AML-193 (cell line): ENCODE results near the gene PICALM.
"Not testable (repeated sequence)": the region's sequence is repeated elsewhere in the genome, so short reads cannot be mapped to it uniquely, and the experiment has no call there.

Experiments
- DNase-seq, 2 experiments: peaks; one replicate each; lab custom pipeline; 2025; lab: John Stamatoyannopoulos, UW

The PICALM gene

DNA sequence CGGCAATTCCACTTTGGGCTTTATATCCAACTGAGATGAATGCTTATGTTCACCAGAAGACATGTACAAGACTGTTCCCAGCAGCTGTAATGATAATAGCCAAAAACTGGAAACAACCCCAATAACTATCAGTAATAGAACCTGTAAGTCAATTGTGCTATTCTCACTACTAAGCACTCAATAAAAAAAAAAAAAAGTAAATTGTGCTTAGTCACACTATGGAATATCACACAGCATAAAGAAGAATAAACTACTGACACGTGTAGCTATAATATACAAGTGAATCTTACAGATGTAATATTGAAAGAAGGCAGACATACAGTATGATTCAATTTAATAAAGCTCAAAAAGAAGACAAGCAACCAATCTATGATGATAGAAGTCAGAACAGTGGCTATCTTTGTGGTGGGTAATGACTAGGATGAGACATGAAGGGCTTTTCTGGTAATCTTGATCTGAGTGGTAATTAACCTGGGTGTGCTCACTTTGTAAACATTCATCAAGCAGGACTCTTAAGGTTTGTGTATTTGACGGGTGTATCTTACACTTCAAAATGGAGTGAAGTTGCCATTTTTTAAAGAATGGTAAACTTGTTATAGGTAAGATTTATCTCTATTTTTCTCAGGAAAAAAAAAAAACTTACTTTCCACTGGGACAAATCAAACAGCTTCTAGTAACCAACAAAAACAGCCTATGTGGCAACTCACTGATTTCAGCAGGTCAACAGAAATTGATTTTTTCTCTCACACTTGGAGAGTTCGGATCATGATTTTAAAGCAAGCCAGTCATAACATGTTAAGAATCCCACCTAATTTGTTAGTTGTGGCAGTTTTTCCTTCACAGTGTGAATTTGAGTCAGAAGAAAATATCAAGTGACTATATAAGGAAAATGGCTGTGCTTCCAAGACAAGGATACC lies 129.5 kb downstream of the PICALM start:
- no peak for DNase-seq

DNA sequence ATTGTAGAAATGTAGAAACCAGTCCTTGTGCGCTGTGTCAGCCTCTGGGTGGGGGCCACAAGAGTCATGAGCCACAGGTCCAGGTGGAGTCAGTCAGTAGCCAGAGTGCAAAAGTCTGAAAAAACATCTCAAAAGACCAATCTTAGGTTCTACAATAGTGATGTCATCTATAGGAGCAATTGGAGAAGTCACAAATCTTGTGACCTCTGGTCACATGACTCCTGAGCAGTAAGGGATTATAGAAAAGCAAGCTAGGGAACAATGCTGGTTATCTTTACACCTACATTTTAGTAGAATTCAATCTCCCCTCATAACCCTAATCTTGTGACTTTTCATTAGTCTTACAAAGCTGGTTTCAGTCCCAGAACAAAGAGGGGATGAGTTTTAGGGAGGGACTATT lies 131.0 kb downstream of the PICALM start:
- no peak for DNase-seq

GRCh38 chr11:85935751-85936150 lies 133.1 kb downstream of the PICALM start:
- DNase-seq, result no peak

DNA sequence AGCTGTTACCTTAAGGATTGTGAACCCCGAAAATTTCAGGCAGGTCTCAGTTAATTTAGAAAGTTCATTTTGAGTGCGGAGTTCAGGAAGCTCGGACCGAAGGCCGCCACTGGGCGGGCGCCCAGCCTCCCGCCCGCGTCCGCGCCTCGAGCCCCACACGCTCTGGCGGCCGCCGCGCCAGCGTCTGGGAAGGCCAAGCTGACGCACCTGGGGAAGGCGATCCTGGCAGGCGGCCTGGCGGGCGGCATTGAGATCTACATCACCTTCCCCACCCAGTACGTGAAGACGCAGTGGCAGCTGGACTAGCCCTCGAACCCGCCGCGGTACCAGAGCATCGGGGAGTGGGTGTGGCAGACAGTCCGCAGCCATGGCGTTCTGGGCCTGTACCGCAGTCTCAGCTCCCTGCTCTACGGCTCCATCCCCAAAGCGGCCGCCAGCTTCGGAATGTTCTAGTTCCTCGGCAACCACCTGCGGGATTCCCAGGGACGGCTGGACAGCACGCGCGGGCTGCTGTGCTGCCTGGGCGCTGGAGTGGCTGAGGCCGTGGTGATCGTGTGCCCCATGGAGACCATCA lies 134.2 kb downstream of the PICALM start:
- DNase-seq, result no peak

- DNase-seq, result no peak
Measured at GRCh38 chr11:85930879-85931366, 138.0 kb downstream of the PICALM start.

DNA sequence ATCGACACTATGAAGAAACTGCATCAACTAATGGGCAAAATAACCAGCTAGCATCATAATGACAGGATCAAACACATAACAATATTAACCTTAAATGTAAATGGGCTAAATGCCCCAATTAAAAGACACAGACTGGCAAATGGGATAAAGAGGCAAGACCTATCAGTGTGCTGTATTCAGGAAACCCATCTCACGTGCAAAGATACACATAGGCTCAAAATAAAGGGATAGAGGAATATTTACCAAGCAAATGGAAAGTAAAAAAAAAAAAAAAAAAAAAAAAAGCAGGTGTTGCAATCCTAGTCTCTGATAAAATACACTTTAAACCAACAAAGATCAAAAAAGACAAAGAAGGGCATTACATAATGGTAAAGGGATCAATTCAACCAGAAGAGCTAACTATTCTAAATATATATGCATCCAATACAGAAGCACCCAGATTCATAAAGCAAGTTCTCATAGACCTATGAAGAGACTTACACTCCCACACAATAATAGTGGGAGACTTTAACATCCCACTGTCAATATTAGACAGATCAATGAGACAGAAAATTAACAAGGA lies 142.2 kb downstream of the PICALM start:
- DNase-seq, result not testable (repeated sequence)

GRCh38 chr11:85923455-85923854 lies 145.4 kb downstream of the PICALM start:
- DNase-seq, result no peak

GRCh38 chr11:85922367-85922766 lies 146.5 kb downstream of the PICALM start:
- DNase-seq, result no peak

- no peak for DNase-seq
Measured at GRCh38 chr11:85918910-85919794, 149.7 kb downstream of the PICALM start.

DNA sequence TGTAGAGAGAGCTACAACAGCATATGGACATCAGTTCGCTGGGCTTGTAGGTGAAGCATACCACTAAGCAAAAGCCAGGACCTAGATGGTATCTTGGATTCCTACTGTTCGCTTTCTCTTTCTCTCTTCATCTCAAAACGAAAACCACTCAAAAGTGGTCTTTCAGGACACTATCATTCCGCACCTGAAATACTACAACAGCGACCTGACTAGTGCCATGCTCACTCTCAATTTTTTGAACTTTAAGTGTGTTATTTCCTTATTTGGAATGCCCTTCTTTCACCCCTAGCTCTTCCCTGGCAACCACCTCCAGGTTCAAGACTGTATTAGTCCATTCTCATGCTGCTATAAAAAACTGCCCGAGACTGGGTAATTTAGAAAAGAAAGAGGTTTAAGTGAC lies 154.5 kb downstream of the PICALM start:
- DNase-seq, result no peak

DNA sequence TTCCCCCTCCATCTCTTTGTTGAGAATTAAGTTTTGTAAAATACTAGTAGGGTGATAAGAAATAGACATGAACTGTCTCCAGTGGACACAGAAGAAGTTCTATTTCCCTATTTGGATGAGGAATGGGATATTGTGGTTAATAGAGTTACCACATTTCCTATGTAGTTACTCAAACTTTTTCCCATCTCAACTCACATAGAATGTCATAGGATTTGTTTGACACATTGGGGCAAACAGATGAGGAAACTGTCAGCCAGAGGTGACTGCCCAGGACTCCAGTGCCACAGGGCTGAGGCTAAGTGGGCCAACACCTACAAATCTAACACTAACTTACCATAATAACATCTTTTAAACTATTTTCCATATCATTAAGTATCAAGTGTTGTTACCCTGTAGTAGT lies 155.4 kb downstream of the PICALM start:
- DNase-seq, result peak; percentile 71 to 77

- no peak for DNase-seq
Measured at GRCh38 chr11:85912414-85912813, 156.5 kb downstream of the PICALM start.
